ENCODE measurements around the gene RIMBP2.

- TF ChIP-seq CTCF (conservative IDR thresholded peaks at IDR 0.05 in 1 of 2, IDR thresholded peaks at IDR 0.05 in 1 of 2; ENCODE audit: low read depth in 1 of 2, low read length in 2 of 2): no peak
- TF ChIP-seq EZH2 (IDR thresholded peaks at IDR 0.05; ENCODE audit: low read length, missing control alignments): no peak
These were observed 278.4 kb downstream of the RIMBP2 start for GRCh38 chr12:130437555-130438242.

All from fibroblast of lung (primary cell).